Measurements from ENCODE around the gene UROS.
A peak's percentile ranks its signal among the peaks of the same experiment; 100 is the strongest.

UROS gene

DNA sequence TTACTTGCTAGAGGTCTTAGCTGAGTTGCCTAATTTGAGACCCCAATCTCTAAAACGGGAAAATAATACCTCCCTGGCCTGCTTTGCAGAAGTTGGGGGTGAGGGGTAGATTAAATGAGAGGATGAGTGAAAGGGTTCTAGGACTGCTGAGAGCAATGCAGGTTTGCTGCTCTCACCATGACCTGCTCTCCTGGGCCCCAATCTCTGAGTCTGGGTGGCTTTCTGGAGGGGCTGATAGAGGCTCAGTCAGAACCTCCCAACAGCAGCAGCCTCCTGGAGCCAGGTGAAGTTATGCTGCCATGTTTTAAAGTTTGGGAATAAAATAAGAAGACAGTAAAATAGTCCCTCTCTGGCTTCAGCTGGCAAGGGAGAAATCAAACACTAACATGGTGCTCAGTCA lies 7.3 kb downstream of the UROS start:
- H3K9me3 Mint-ChIP-seq: no peaks in the 10 kb centered on the region
- DNase-seq (no peak), ATAC-seq (replicated peaks) (no peak)
- H3K4me3 Mint-ChIP-seq: no peak overlapping the region
- peaks cover 15 to 33% of the 10 kb centered on the region in 2 donors for H3K36me3 Mint-ChIP-seq
- H3K4me1 Mint-ChIP-seq: peaks cover 1 to 5% of the 10 kb centered on the region in 2 donors
- H3K27ac Mint-ChIP-seq: no peak overlapping the region
- no peaks in the 10 kb centered on the region for H3K27me3 Mint-ChIP-seq

DNA sequence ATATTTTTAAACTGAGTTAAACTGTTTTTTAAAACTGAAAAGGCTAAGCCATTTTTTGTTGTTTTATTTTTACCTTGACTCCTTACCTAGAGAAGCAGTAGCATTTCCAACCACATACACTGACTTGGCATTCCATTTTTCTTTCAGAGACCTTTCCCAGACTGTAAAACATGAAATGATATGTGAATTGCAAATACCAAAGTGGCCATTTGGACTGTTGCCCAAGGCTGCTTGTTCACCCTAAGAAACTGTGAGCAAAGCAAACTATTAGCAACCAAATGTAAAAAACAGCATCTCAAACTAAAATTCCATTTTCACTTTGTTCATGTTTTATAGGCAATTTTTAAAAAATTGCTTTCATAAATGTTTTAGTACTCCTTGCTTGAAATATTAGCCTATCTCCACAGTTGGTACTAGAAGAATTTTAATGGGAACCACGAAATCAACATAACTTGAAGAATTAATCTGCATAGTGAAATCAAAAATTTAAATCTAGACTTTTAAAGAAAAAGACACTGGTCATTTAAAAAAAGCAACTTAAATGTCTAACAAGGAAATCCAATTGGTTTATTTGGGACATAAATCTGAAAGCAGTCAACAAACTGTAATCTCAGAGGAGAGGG lies 10.8 kb downstream of the UROS start:
- H3K4me3 Mint-ChIP-seq: no peak overlapping the region
- DNase-seq (no peak), ATAC-seq (replicated peaks) (no peak)
- H3K4me1 Mint-ChIP-seq: no peaks in the 10 kb centered on the region
- no peaks in the 10 kb centered on the region for H3K27me3 Mint-ChIP-seq
- H3K36me3 Mint-ChIP-seq: peaks cover 30 to 55% of the 10 kb centered on the region in 2 donors
- no peak overlapping the region for H3K27ac Mint-ChIP-seq
- no peaks in the 10 kb centered on the region for H3K9me3 Mint-ChIP-seq

GRCh38 chr10:125811251-125811650 lies 11.8 kb downstream of the UROS start:
- DNase-seq (no peak), ATAC-seq (replicated peaks) (no peak)
- Mint-ChIP-seq H3K27me3 (no peaks in the 10 kb centered on the region), H3K27ac (no peak overlapping the region), H3K36me3 (peaks cover 38 to 64% of the 10 kb centered on the region in 2 donors), H3K4me1 (no peaks in the 10 kb centered on the region), H3K9me3 (no peaks in the 10 kb centered on the region), H3K4me3 (no peak overlapping the region)

GRCh38 chr10:125808047-125808446 lies 15.0 kb downstream of the UROS start:
- Mint-ChIP-seq H3K36me3 (peaks cover 32 to 56% of the 10 kb centered on the region in 2 donors), H3K27me3 (no peaks in the 10 kb centered on the region), H3K4me1 (no peaks in the 10 kb centered on the region), H3K27ac (no peak overlapping the region), H3K9me3 (no peaks in the 10 kb centered on the region), H3K4me3 (no peak overlapping the region)
- ATAC-seq (replicated peaks) (no peak), DNase-seq (no peak)

GRCh38 chr10:125802739-125803138 lies 20.3 kb downstream of the UROS start:
- H3K27ac Mint-ChIP-seq: peak overlapping the region; percentile 25
- H3K36me3 Mint-ChIP-seq: peaks cover 27 to 63% of the 10 kb centered on the region in 2 donors
- H3K27me3 Mint-ChIP-seq: no peaks in the 10 kb centered on the region
- H3K4me3 Mint-ChIP-seq: no peak overlapping the region
- no peaks in the 10 kb centered on the region for H3K9me3 Mint-ChIP-seq
- ATAC-seq (replicated peaks): no peak
- no peaks in the 10 kb centered on the region for H3K4me1 Mint-ChIP-seq
- no peak for DNase-seq

DNA sequence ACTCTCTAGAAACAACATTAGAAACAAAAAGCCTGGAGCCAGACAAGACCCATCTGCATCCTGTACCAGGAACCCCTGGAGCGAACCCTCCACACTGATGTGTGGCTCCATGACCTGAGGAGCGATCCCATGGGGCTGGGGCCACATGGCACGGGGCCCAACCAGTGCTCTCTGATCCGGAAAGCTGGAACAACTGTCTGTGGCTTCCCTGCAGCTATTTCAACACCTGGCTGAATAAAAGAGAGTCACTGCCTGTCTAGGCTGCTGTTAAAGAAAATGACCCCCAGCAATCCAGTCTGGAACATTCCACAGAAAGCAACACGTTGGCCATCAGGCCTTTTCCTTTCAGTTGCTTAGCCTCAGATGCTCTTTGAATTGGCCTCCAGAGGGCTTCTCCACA lies 20.9 kb downstream of the UROS start:
- Mint-ChIP-seq H3K4me3 (no peak overlapping the region), H3K36me3 (peaks cover 22 to 62% of the 10 kb centered on the region in 2 donors), H3K27ac (no peak overlapping the region), H3K4me1 (no peaks in the 10 kb centered on the region), H3K9me3 (no peaks in the 10 kb centered on the region), H3K27me3 (no peaks in the 10 kb centered on the region)
- ATAC-seq (replicated peaks) (no peak), DNase-seq (no peak)

DNA sequence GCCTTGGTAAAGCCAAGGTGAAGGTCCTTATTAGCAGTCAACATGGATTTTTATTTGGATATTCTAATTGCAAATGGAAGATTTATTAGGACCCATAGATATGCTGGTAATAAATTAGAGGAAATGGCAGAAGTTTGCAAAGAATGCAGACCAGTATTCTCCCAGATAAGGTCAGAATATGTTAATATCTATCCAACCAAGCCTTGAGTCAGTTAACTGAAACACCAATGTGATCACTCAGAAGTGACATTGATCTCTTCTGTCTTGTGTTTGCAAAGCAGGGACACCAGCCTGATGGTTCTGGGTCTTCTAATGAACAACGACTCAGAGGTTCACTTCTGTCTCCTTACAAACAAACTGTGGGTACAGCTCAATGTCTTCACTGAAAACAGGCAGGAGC lies 21.5 kb downstream of the UROS start:
- H3K4me3 Mint-ChIP-seq: no peak overlapping the region

DNA sequence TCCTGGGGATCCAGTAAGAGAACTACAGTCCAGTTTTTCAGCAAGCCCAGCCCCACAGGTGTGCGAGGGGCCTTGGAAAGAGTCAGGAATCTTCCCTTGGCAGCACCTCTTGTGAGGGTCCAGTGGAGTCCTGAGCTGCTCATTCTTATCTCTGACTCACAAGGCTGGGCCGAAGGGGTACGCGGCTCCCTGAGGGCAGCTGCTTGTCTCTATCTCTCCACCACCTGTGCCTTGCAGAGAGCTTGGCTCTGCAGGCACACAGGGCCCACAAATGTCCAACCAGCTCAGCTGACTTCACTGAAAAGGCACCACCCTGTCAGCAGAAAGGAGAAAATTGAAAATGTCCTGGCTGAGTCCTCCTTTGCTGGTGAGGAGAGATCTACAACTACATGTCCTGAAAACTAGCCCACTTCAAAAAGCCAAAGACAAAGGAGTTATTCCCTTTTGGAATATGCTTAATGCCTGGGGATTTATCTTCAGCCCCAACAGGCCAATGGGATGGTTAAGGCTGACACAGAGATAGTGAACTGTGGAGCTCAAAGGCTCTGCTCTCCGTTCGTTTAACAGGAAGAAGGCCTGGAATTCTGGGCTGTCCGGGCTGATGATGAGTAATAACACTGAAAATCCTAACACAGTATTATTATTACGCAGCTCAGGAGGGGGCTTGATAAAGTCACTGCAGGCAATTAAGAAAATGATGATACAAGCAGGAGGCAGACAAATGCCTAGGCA lies 23.4 kb downstream of the UROS start:
- Mint-ChIP-seq H3K27me3 (no peaks in the 10 kb centered on the region), H3K36me3 (peaks cover 18 to 51% of the 10 kb centered on the region in 2 donors), H3K4me1 (no peaks in the 10 kb centered on the region), H3K27ac (no peak overlapping the region), H3K9me3 (no peaks in the 10 kb centered on the region), H3K4me3 (no peak overlapping the region)
- no peak for DNase-seq
- ATAC-seq (replicated peaks): no peak

More for the DNA sequence above, 21.5 kb downstream of the UROS start:
- no peaks in the 10 kb centered on the region for H3K9me3 Mint-ChIP-seq
- H3K27me3 Mint-ChIP-seq: no peaks in the 10 kb centered on the region
- peaks cover 17 to 58% of the 10 kb centered on the region in 2 donors for H3K36me3 Mint-ChIP-seq
- H3K27ac Mint-ChIP-seq: no peak overlapping the region
- H3K4me1 Mint-ChIP-seq: no peaks in the 10 kb centered on the region
- no peak for DNase-seq
- ATAC-seq (replicated peaks): no peak

DNA sequence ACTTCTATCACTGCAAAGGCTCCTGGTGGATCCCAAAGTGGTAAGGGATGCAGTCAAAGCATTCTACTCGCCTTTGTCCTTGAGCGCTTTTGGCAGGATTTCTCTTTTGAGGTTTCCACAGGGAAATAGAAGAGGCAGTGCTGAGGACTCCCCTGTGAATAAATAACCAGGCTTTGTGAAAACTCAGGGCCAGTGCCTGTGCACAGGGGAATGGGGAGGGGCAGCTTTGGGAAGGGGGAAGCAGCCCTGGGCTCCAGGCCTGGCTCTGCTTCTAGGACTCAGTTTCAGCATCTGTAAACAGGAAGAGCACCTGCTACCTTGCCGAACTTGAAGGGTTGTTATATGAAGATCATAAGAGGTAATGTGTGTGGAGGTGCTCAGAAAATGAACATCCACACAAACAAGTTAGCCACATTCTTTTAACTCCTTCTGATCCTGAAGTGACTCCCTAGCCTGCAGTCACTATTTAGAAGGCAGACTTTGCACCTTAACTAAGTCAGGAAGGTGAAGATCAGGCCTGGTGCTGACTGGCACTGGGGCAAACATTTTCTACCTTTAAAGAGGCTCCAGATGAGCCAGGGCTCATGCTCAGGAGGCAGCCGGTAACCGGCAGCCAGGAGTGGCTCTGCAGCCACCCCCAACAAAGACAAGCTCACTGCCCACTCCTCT lies 24.9 kb downstream of the UROS start:
- H3K27ac Mint-ChIP-seq: no peak overlapping the region
- H3K27me3 Mint-ChIP-seq: no peaks in the 10 kb centered on the region
- H3K4me1 Mint-ChIP-seq: no peaks in the 10 kb centered on the region
- DNase-seq: no peak
- H3K4me3 Mint-ChIP-seq: no peak overlapping the region
- H3K9me3 Mint-ChIP-seq: no peaks in the 10 kb centered on the region
- ATAC-seq (replicated peaks): no peak
- peaks cover 24 to 52% of the 10 kb centered on the region in 2 donors for H3K36me3 Mint-ChIP-seq

DNA sequence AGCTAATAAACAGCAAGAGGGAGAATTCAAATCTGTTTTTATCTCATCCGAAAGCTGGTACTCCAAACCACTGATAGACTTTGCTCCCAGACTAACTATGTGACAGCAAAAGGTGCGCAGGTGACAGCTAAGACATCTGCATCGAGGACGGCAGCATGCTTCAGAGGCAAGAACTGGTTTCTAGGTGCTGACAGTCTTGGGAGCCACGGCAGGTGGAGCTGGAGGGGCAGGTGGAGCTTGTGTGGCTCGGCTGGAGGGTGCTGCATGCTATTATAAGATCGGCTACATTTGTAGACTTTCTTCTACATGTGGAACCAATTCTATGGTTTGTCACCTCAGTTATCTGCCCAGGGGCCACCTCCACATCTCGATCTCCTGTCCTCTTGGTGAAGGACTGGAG lies 25.6 kb downstream of the UROS start:
- Mint-ChIP-seq H3K27me3 (no peaks in the 10 kb centered on the region), H3K4me3 (no peak overlapping the region), H3K27ac (no peak overlapping the region), H3K36me3 (peaks cover 30 to 54% of the 10 kb centered on the region in 2 donors), H3K9me3 (no peaks in the 10 kb centered on the region), H3K4me1 (no peaks in the 10 kb centered on the region)
- ATAC-seq (replicated peaks) (no peak), DNase-seq (no peak)

DNA sequence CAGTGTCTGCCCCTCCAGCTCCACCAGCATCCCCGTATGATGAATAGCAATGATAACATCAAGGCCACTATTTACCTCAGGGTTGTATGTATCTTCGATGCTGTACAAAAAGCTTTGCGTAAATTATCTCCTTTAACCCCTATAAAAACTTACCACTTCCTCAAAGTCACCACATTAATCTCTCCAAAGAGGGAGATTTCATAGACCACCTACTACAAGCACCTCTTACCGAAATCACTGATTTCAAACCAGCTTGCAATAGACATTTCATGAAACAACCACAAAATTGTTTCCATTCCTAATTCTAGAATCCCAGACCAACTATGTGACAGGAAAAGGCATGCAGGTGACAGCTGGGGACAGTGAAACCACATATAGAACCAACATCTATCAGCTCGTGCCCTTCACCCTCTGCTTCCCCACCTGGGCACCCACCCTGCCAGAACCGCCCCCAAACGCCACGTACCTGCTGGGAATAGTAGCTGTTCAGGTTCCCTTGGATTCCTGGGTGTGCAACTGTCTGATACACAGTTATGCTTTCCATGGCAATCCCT lies 27.3 kb downstream of the UROS start:
- Mint-ChIP-seq H3K27me3 (no peaks in the 10 kb centered on the region), H3K4me3 (no peak overlapping the region), H3K27ac (no peak overlapping the region)

DNA sequence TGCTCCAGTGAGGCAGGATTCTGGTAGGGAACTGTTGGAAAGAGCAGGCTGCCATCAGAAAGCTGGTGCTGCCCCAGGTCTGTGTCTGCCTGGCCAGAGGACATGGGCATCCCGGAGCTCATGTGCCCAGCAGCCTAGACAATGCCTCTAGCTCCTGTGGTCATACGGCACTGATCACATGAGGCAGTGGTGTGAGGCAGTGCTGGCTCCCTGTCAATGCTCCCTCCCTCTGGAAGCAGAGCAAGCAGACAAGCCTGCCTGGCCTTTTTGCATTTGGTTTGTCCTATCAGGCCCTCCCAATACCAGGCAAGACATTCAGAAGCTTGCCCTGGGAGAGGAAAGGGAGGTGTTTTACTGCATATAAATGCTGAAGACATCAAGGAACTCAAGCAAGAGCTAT lies 27.9 kb downstream of the UROS start:
- H3K9me3 Mint-ChIP-seq: no peaks in the 10 kb centered on the region
- no peak for DNase-seq
- peaks cover 0 to under 1% of the 10 kb centered on the region in 2 donors for H3K4me1 Mint-ChIP-seq
- no peak overlapping the region for H3K27ac Mint-ChIP-seq
- ATAC-seq (replicated peaks): no peak
- H3K36me3 Mint-ChIP-seq: peaks cover 29 to 53% of the 10 kb centered on the region in 2 donors
- no peak overlapping the region for H3K4me3 Mint-ChIP-seq
- no peaks in the 10 kb centered on the region for H3K27me3 Mint-ChIP-seq

More for the DNA sequence above, 27.3 kb downstream of the UROS start:
- peaks cover 31 to 57% of the 10 kb centered on the region in 2 donors for H3K36me3 Mint-ChIP-seq
- DNase-seq: no peak
- no peaks in the 10 kb centered on the region for H3K4me1 Mint-ChIP-seq
- no peaks in the 10 kb centered on the region for H3K9me3 Mint-ChIP-seq
- no peak for ATAC-seq (replicated peaks)

DNA sequence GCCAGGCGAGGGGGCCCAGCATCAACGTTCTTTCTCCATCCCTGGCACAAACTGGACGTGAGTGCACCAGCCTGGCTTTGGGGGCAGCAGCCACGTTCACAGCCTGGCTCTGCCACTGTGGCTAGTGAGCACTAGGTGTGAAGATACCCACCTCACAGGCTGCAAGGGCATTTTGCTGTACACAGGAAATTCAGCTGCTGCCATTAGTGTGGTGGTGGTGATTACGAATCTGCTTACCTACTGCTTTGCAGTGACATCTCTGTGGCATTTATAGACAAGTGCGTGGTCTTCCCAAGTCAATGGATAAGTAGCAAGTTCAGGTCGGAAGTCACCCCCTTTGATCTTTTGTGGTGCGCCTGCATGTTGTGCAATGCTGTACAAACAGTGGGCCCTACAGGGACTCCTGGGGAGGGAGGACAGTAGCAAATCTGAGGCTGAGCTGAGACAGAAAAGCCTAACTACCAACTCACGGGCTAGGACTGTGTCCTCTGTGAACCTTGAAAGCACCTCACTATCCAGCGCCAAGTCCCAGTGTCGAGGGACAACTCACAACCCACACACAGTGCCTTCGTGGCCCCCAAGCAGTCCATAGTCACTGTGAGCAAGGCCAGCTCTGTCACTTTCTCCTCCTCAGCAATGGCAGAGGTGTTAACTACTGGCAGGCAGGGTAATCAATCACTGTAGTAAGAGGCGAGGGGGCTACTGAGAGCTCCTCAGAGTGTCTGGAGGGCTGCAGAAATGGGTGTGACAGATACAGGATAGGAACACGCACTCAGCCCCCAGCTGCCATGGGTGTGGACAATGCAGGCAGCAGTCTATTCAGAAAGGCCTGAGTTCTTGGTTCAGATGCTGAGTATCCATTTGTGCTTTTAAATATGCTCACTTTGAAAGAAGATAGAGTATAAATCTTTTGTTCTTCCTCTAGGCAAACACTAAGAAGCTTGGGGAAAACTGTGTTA lies 30.4 kb downstream of the UROS start:
- ATAC-seq (replicated peaks) (no peak), DNase-seq (no peak)
- H3K27me3 Mint-ChIP-seq: no peaks in the 10 kb centered on the region
- peaks cover 43 to 58% of the 10 kb centered on the region in 2 donors for H3K36me3 Mint-ChIP-seq
- no peak overlapping the region for H3K4me3 Mint-ChIP-seq
- H3K9me3 Mint-ChIP-seq: no peaks in the 10 kb centered on the region
- H3K4me1 Mint-ChIP-seq: peaks cover 0 to 4% of the 10 kb centered on the region in 2 donors
- H3K27ac Mint-ChIP-seq: no peak overlapping the region
